Tibial artery (tissue), 4 donors: ENCODE data around the gene CEP295NL.
"Not testable (repeated sequence)": the region's sequence is repeated elsewhere in the genome, so short reads cannot be mapped to it uniquely, and the experiment has no call there.

Experiments used
- DNase-seq, 2 donors: peaks; one replicate each; pipeline ENCODE4 v3.0.0-alpha.2; 2019
- H3K27ac ChIP-seq, 2 donors: fragments of 200-600 bp; sonication (generic) in 1 of 2; 1 replicate in 1 of 2; 2 replicates in 1 of 2; pipeline ENCODE4 v1.5.1; 2018 to 2019; ENCODE audit warnings: mild to moderate bottlenecking in 1 of 2
- H3K27me3 ChIP-seq, 2 donors: fragments of 200-600 bp; sonication (generic) in 1 of 2; one replicate each; pipeline versions ENCODE4 v1.5.1 to v1.6.0; 2016 to 2019
- H3K36me3 ChIP-seq, 3 donors: fragments of 200-600 bp; sonication (generic) in 2 of 3; one replicate each; pipeline ENCODE4 v1.5.1; 2016 to 2019; ENCODE audit warnings: mild to moderate bottlenecking in 2 of 3
- H3K4me1 ChIP-seq, 4 donors: fragments of 200-600 bp; sonication (generic) in 2 of 4; 1 replicate in 3 of 4; 2 replicates in 1 of 4; pipeline ENCODE4 v1.5.1; 2016 to 2019
- H3K4me3 ChIP-seq, 2 donors: fragments of 200-600 bp; sonication (generic) in 1 of 2; 1 replicate in 1 of 2; 2 replicates in 1 of 2; pipeline ENCODE4 v1.5.1; 2018 to 2019; ENCODE audit warnings: mild to moderate bottlenecking in 2 of 2
- H3K9me3 ChIP-seq, 3 donors: fragments of 200-600 bp; sonication (generic) in 1 of 3; one replicate each; pipeline ENCODE4 v1.5.1; 2016 to 2019
- CTCF ChIP-seq, 2 experiments: fragments of 200-600 bp in 1 of 2; fragments of 450-650 bp in 1 of 2; IDR thresholded peaks; one replicate each; pipeline ENCODE4 v1.5.1; 2017 to 2019; ENCODE audit warnings: antibody characterized with exemption in 2 of 2, mild to moderate bottlenecking in 1 of 2, moderate library complexity in 1 of 2
- intact Hi-C: fragments of 100-400 bp; cut with DNase I; formaldehyde crosslinking; loops from one replicate; pipeline ENCODE4 v1.15.0; 2023; ENCODE audit warnings: low total_unique reads

CEP295NL gene

GRCh38 chr17:78868391-78868790, 34.6 kb downstream of the CEP295NL start:
- Histone ChIP-seq H3K27me3 (no peaks in the 10 kb centered on the region), H3K4me3 (no peak overlapping the region), H3K4me1 (peaks cover 0 to 56% (median 18%) of the 10 kb centered on the region in 4 donors), H3K36me3 (peaks cover 36 to 65% (median 59%) of the 10 kb centered on the region in 3 donors), H3K9me3 (no peaks in the 10 kb centered on the region), H3K27ac (peak overlapping the region; percentile 43 to 54)
- intact Hi-C loops: loop anchor here (2.0 kb wide), 1 partner anchor 102 kb away; no protein-coding TSS in a partner anchor
- DNase-seq: no peak
- no peak for TF ChIP-seq CTCF (IDR thresholded peaks at IDR 0.05)

GRCh38 chr17:78867046-78867445, 36.0 kb downstream of the CEP295NL start:
- H3K4me3 ChIP-seq, H3K9me3 ChIP-seq, intact Hi-C loops, DNase-seq, H3K27me3 ChIP-seq: not testable (repeated sequence)
- Histone ChIP-seq H3K4me1 (peaks cover 0 to 65% (median 22%) of the 10 kb centered on the region in 4 donors), H3K36me3 (peaks cover 28 to 51% (median 48%) of the 10 kb centered on the region in 3 donors), H3K27ac (peak overlapping the region; percentile 33 to 53)

DNA sequence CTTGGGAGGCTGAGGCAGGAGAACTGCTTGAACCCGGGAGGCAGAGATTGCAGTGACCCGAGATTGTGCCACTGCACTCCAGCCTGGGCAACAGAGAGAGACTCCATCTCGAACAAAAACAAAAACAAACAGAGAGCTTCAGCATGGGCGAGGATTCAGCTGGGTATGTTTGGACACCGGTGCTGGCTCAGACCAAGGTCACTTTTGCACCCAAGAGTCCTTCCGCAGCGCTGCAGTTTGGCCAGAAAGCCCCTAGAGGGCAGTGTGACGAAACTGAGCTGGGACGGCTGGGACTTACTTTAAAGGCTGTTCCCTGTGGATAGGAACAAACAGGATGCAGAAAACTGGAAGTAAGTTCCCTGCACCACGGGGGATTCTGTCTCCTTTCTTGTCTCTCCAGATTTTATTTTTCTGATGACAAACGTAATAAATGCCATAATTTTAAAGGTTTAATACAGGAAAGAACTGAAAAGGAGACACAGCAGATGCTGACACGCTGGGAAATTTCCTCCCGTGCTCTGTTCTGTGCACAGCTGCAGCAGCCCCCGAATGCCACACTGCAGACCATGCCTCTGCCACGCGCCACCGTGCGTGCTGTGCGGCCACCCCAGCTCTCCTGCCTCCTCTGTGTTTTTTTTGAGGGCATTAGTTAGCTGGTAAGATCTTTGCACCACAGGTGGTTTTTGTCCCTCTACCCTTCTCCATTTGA, 37.2 kb downstream of the CEP295NL start:
- Histone ChIP-seq H3K4me3 (no peak overlapping the region), H3K9me3 (no peaks in the 10 kb centered on the region), H3K27ac (peak overlapping the region; percentile 33 to 90), H3K4me1 (peaks cover 0 to 77% (median 28%) of the 10 kb centered on the region in 4 donors), H3K27me3 (no peaks in the 10 kb centered on the region), H3K36me3 (peaks cover 24 to 39% (median 36%) of the 10 kb centered on the region in 3 donors)
- intact Hi-C loops: no loop called here
- DNase-seq: peak; percentile 82 to 93
- TF ChIP-seq CTCF (IDR thresholded peaks at IDR 0.05): peak; percentile 93 to 94

DNA sequence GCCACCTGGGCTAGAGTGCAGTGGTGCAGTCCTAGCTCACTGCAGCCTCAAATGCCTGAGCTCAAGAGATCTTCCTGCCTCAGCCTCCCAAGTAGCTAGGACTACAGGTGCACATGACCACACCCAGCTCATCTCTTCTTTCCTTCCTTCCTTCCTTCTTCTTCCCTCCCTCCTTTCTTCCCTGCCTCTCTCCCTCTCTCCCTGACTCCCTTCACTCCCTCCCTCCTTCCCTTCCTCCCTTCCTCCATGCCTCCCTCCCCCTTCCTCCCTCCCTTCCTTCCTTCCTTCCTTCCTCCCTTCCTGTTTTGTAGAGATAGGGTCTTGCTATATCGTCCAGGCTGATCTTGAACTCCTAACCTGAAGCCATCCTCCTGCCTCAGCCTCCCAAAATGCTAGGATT, 38.9 kb downstream of the CEP295NL start:
- Histone ChIP-seq H3K9me3 (no peaks in the 10 kb centered on the region), H3K4me3 (no peak overlapping the region), H3K27me3 (no peaks in the 10 kb centered on the region), H3K27ac (peak overlapping the region; percentile 87 to 90), H3K4me1 (peaks cover 0 to 81% (median 28%) of the 10 kb centered on the region in 4 donors), H3K36me3 (peaks cover 7 to 23% (median 18%) of the 10 kb centered on the region in 3 donors)
- intact Hi-C loops: no loop called here
- no peak for DNase-seq
- no peak for TF ChIP-seq CTCF (IDR thresholded peaks at IDR 0.05)

GRCh38 chr17:78862073-78863023, 40.7 kb downstream of the CEP295NL start:
- peak overlapping the region in 1 of 2 donors; percentile 18 for H3K4me3 ChIP-seq
- TF ChIP-seq CTCF (IDR thresholded peaks at IDR 0.05): no peak
- H3K9me3 ChIP-seq: no peaks in the 10 kb centered on the region
- H3K36me3 ChIP-seq: peaks cover 3 to 15% (median 15%) of the 10 kb centered on the region in 3 donors
- intact Hi-C loops: loop anchor here (2.0 kb wide), 1 partner anchor 20 kb away; no protein-coding TSS in a partner anchor
- H3K27me3 ChIP-seq: no peaks in the 10 kb centered on the region
- peak; percentile 96 to 97 for DNase-seq
- peaks cover 0 to 64% (median 21%) of the 10 kb centered on the region in 4 donors for H3K4me1 ChIP-seq
- H3K27ac ChIP-seq: peak overlapping the region; percentile 87 to 90
